ENCODE results near the gene CNTNAP2.

GRCh38 chr7:148212731-148213130 lies 2096.1 kb downstream of the CNTNAP2 start:
- TF ChIP-seq CTCF (conservative IDR thresholded peaks at IDR 0.05; ENCODE audit: low read depth, low read length) (no peak), RFX5 (IDR thresholded peaks at IDR 0.05; ENCODE audit: low read depth, low read length) (no peak), BHLHE40 (IDR thresholded peaks at IDR 0.05; ENCODE audit: low read depth, low read length) (no peak)
